Lower lobe of right lung (tissue), 2 donors: ENCODE data around the gene TRERF1. TPM values are rescaled to one million over a fixed set of nuclear protein-coding genes. Genes with fewer than 3 reads are reported as not detected.
A peak's percentile ranks its signal among the peaks of the same experiment; 100 is the strongest.

Source experiments
- ATAC-seq, 2 donors: fragments of 200-7000 bp; cut with Tn5 transposase; one replicate each; pipeline ENCODE4 v1.9.1; 2020 to 2022; ENCODE audit warnings: mild to moderate bottlenecking in 2 of 2, moderate library complexity in 2 of 2
- DNase-seq: peaks from one replicate; pipeline ENCODE4 v3.0.0-alpha.2; 2020
- H3K27ac ChIP-seq: fragments of 200-600 bp; one replicate; pipeline ENCODE4 v1.8.0; 2022
- H3K27me3 ChIP-seq: fragments of 200-600 bp; one replicate; pipeline ENCODE4 v1.8.0; 2022; ENCODE audit warnings: low read depth
- H3K36me3 ChIP-seq: fragments of 200-600 bp; one replicate; pipeline ENCODE4 v1.8.0; 2022; ENCODE audit warnings: mild to moderate bottlenecking
- H3K4me1 ChIP-seq: fragments of 200-600 bp; one replicate; pipeline ENCODE4 v1.8.0; 2022
- H3K4me3 ChIP-seq: fragments of 200-600 bp; one replicate; pipeline ENCODE4 v1.8.0; 2022; ENCODE audit warnings: mild to moderate bottlenecking
- H3K9me3 ChIP-seq: fragments of 200-600 bp; one replicate; pipeline ENCODE4 v1.8.0; 2022
- intact Hi-C: fragments of 100-400 bp; cut with DNase I; formaldehyde crosslinking; loops from one replicate; pipeline ENCODE4 v1.11.0; 2022
- total RNA-seq: library from RNA; stranded (reverse); fragmentation: NEBNext Ultra II Directional; extraction: Animal tissue kit (Norgen Biotek cat#: 25700); gene quantifications from one replicate; pipeline ENCODE4 v1.2.1, GENCODE V29; 2021
- TF ChIP-seq, protein P1 (sequence below): fragments of 200-600 bp; IDR thresholded peaks from one replicate; pipeline ENCODE4 v1.8.0; 2022; ENCODE audit warnings: antibody characterized with exemption, mild to moderate bottlenecking
- donor health status: DM: no; HTN: yes; CAD: no; lungs with severe emphysema.

The TRERF1 gene
- total RNA-seq, 1 donor from 2014 or later: 5.6 TPM

DNA sequence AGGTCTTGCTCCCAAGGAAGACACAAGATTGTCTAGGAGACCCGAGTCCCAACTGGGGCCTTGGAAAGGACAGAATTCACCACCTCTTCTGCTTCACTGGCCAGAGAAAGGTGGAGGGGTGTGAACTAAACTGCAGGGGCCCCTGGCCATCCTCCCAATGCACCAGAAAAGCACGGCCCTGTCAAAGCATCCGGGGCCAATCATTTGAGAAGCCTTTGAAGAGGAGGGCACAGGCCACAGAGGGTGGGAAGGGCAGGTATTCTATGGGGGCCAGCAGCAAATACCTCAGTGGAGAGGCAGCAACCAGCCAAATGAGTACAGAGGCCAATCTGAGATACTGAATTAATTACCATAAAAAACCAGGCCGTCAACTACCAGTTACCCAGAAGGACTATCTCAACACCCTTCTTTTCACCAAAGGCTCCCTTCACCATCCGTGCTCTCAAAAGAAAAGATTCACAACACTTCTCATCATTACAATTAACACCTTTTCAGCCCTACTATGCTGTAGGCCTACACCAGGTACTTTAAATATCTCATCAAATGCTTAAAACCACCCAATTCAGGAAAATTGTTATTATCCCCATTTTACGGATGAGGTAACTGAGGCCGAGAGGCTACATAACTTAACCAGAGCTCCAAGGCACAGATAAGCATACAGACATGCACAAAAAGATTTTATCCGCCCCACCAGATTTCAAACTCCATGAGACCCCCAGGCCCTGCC lies 50.7 kb downstream of the TRERF1 start:
- ATAC-seq (no peak), DNase-seq (no peak)
- TF ChIP-seq, protein P1, sequence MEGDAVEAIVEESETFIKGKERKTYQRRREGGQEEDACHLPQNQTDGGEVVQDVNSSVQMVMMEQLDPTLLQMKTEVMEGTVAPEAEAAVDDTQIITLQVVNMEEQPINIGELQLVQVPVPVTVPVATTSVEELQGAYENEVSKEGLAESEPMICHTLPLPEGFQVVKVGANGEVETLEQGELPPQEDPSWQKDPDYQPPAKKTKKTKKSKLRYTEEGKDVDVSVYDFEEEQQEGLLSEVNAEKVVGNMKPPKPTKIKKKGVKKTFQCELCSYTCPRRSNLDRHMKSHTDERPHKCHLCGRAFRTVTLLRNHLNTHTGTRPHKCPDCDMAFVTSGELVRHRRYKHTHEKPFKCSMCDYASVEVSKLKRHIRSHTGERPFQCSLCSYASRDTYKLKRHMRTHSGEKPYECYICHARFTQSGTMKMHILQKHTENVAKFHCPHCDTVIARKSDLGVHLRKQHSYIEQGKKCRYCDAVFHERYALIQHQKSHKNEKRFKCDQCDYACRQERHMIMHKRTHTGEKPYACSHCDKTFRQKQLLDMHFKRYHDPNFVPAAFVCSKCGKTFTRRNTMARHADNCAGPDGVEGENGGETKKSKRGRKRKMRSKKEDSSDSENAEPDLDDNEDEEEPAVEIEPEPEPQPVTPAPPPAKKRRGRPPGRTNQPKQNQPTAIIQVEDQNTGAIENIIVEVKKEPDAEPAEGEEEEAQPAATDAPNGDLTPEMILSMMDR: no peak
- no peaks in the 10 kb centered on the region for H3K36me3 ChIP-seq
- intact Hi-C loops: no loop called here
- no peaks in the 10 kb centered on the region for H3K9me3 ChIP-seq
- H3K4me3 ChIP-seq: no peak overlapping the region
- peaks cover 14% of the 10 kb centered on the region for H3K4me1 ChIP-seq
- H3K27me3 ChIP-seq: no peaks in the 10 kb centered on the region
- no peak overlapping the region for H3K27ac ChIP-seq

DNA sequence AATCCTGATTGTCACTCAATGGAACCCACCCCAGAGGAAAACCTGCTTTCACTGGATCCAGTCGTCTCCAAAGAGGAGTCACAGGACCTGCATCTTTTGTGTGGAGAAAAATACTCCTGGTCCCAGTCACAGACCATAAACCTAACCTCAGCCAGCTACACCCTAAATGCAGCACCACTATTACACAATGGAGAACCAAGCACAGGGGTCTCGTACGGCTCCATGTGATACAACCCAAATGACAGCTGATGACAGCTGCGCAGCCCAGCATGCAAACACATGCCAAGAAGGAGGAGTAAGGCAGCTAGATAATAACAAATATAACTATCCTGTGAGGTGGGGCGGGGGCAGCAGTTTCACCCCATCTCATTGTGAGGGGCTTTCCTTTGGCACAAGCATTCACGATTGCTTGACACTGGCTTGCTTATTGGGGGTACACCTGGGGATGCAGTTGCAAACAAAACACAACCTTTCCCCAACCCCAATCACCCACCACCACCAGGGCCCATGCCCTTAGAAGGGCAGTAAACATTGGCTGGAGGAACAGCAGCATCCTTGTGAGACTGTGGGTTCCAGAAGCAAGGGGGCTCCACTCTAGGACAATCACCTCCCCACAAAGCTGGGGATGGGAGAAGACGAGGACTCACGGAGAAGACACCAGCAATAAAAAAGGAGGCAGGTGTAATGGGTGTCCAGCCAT lies 51.5 kb downstream of the TRERF1 start:
- DNase-seq: no peak
- H3K9me3 ChIP-seq: no peaks in the 10 kb centered on the region
- no peak for ATAC-seq
- TF ChIP-seq, protein P1: no peak
- peaks cover 15% of the 10 kb centered on the region for H3K4me1 ChIP-seq
- intact Hi-C loops: no loop called here
- H3K36me3 ChIP-seq: no peaks in the 10 kb centered on the region
- no peaks in the 10 kb centered on the region for H3K27me3 ChIP-seq
- no peak overlapping the region for H3K4me3 ChIP-seq
- no peak overlapping the region for H3K27ac ChIP-seq

DNA sequence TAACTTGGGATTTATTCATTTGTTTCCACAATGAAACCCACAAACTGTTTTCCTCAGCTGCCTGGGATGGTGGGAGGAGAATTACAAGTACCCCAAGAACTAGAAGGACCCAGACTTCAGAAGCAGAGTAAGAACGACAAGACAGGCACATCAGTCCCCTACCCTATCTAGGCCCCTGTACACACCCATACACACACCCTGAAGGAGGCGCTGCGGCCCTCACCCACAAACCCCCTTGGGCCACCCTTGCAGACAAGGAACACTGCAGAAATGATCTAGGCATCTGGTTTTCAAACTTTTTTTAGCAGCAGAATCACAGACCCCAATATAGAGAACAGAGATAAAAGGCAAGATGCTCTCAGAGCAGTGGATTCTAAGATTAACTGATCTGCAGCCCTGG lies 55.0 kb downstream of the TRERF1 start:
- ATAC-seq: no peak
- intact Hi-C loops: no loop called here
- TF ChIP-seq, protein P1: no peak
- Histone ChIP-seq H3K36me3 (no peaks in the 10 kb centered on the region), H3K4me3 (no peak overlapping the region), H3K27ac (no peak overlapping the region), H3K9me3 (no peaks in the 10 kb centered on the region), H3K4me1 (peaks cover 5% of the 10 kb centered on the region), H3K27me3 (no peaks in the 10 kb centered on the region)
- DNase-seq: no peak

- H3K4me3 ChIP-seq: no peak overlapping the region
- ATAC-seq: peak; percentile 39 to 73
- H3K4me1 ChIP-seq: peaks cover 5% of the 10 kb centered on the region
- TF ChIP-seq, protein P1: no peak
- H3K36me3 ChIP-seq: no peaks in the 10 kb centered on the region
- no peaks in the 10 kb centered on the region for H3K9me3 ChIP-seq
- intact Hi-C loops: no loop called here
- H3K27ac ChIP-seq: no peak overlapping the region
- no peak for DNase-seq
- H3K27me3 ChIP-seq: no peaks in the 10 kb centered on the region
These were observed 56.7 kb downstream of the TRERF1 start for GRCh38 chr6:42394881-42395620.

- Histone ChIP-seq H3K27ac (no peak overlapping the region), H3K36me3 (no peaks in the 10 kb centered on the region), H3K9me3 (no peaks in the 10 kb centered on the region), H3K27me3 (no peaks in the 10 kb centered on the region), H3K4me1 (peaks cover 10% of the 10 kb centered on the region), H3K4me3 (no peak overlapping the region)
- intact Hi-C loops: no loop called here
- DNase-seq (no peak), ATAC-seq (no peak)
- TF ChIP-seq, protein P1: no peak
These were observed 57.6 kb downstream of the TRERF1 start for GRCh38 chr6:42394151-42394550.
